PC-3 (cell line): ENCODE measurements around the gene BMP5. TPM values are rescaled to one million over a fixed set of nuclear protein-coding genes. Genes with fewer than 3 reads are reported as not detected.

Experiments used
- ATAC-seq: fragments of 200-7000 bp; cut with Tn5 transposase; 2 replicates; pipeline ENCODE4 v1.9.1; 2020; ENCODE audit warnings: mild to moderate bottlenecking, moderate library complexity
- BruUV-seq: library from RNA; stranded (reverse); fragments of 400-500 nt; replicated peaks from 2 replicates; lab custom pipeline; 2021; lab: Mats Ljungman, UMichigan
- CTCF ChIA-PET: fragments of 300-600 bp; sonication (Branson Sonifier 250); formaldehyde crosslinking; loops from one replicate; lab custom pipeline; 2022; ENCODE audit warnings: antibody characterized with exemption; lab: Charles Lee
- POLR2A ChIA-PET: fragments of 300-600 bp; sonication (Branson Sonifier 250); formaldehyde crosslinking; loops from one replicate; lab custom pipeline; 2022; ENCODE audit warnings: antibody characterized with exemption; ENCODE audit not compliant: unreplicated experiment; lab: Charles Lee
- DNase-seq: peaks from one replicate; pipeline ENCODE4 v3.0.0-alpha.2; 2015
- H2AFZ ChIP-seq: fragments of 300-600 bp; sonication (generic); 2 replicates; pipeline ENCODE4 v1.6.0; 2016; ENCODE audit warnings: antibody characterized with exemption, low read length
- H3F3A ChIP-seq: fragments of 300-600 bp; sonication (generic); one replicate; pipeline ENCODE4 v1.6.0; 2017; ENCODE audit warnings: antibody characterized with exemption, low read length, control low read depth, mild to moderate bottlenecking; ENCODE audit not compliant: unreplicated experiment
- H3K27ac ChIP-seq: fragments of 300-600 bp; sonication (generic); 2 replicates; pipeline ENCODE4 v1.5.1; 2016; ENCODE audit warnings: mild to moderate bottlenecking, low read length
- H3K27me3 ChIP-seq: fragments of 300-600 bp; sonication (generic); 2 replicates; pipeline ENCODE4 v1.6.1; 2016; ENCODE audit warnings: low read length, mixed read lengths
- H3K36me3 ChIP-seq: fragments of 300-600 bp; sonication (generic); 2 replicates; pipeline ENCODE4 v1.6.1; 2016; ENCODE audit warnings: low read depth, mixed run types, low read length, mixed read lengths
- H3K4me1 ChIP-seq: fragments of 300-600 bp; sonication (generic); 2 replicates; pipeline ENCODE4 v1.5.1; 2016; ENCODE audit warnings: low read length; ENCODE audit not compliant: insufficient read depth
- H3K4me2 ChIP-seq: fragments of 300-600 bp; sonication (generic); 2 replicates; pipeline ENCODE4 v1.6.0; 2016; ENCODE audit warnings: low read length
- H3K4me3 ChIP-seq: fragments of 300-600 bp; sonication (generic); 2 replicates; pipeline ENCODE4 v1.5.1; 2016; ENCODE audit warnings: mild to moderate bottlenecking, low read length, mixed read lengths
- H3K79me2 ChIP-seq: fragments of 300-600 bp; sonication (generic); 2 replicates; pipeline ENCODE4 v1.6.1; 2017; ENCODE audit warnings: low read length, mixed read lengths
- H3K9ac ChIP-seq: fragments of 300-600 bp; sonication (generic); 2 replicates; pipeline ENCODE4 v1.6.0; 2016; ENCODE audit warnings: mild to moderate bottlenecking, low read length
- H3K9me2 ChIP-seq: fragments of 300-600 bp; sonication (generic); replicated peaks from 2 replicates; pipeline ENCODE4 v1.6.1; 2016; ENCODE audit warnings: mixed run types, low read length, mixed read lengths
- H3K9me3 ChIP-seq: fragments of 300-600 bp; sonication (generic); 2 replicates; pipeline ENCODE4 v1.6.1; 2016; ENCODE audit warnings: low read length, mixed read lengths
- H4K20me1 ChIP-seq: fragments of 300-600 bp; sonication (generic); 2 replicates; pipeline ENCODE4 v1.6.1; 2016; ENCODE audit warnings: low read length, mixed read lengths
- EZH2 ChIP-seq: fragments of 300-600 bp; sonication (generic); IDR thresholded peaks from one replicate; pipeline ENCODE4 v1.6.1; 2017; ENCODE audit warnings: antibody characterized with exemption, mild to moderate bottlenecking, low read length; ENCODE audit not compliant: unreplicated experiment
- EZH2phosphoT487 ChIP-seq: fragments of 300-600 bp; sonication (generic); IDR thresholded peaks from 2 replicates; pipeline ENCODE4 v1.6.1; 2018; ENCODE audit warnings: mild to moderate bottlenecking, antibody characterized with exemption, low read length, borderline replicate concordance
- intact Hi-C: fragments of 100-400 bp; cut with micrococcal nuclease; formaldehyde crosslinking; loops from 2 replicates; pipeline ENCODE4 v1.9.0; 2023
- total RNA-seq: library from RNA; depleted of rRNA; stranded (reverse); fragments of >200 nt; gene quantifications from 2 replicates; pipeline ENCODE4 v1.2.3, GENCODE V29; 2014
- TF ChIP-seq, protein P1 (sequence below): fragments of 300-600 bp; sonication (generic); conservative IDR thresholded peaks from 2 replicates; pipeline ENCODE4 v1.5.1; 2017; ENCODE audit warnings: antibody characterized with exemption, low read depth, mild to moderate bottlenecking, low read length

BMP5 gene
- total RNA-seq, 1 experiment from 2014 or later = not detected

DNA sequence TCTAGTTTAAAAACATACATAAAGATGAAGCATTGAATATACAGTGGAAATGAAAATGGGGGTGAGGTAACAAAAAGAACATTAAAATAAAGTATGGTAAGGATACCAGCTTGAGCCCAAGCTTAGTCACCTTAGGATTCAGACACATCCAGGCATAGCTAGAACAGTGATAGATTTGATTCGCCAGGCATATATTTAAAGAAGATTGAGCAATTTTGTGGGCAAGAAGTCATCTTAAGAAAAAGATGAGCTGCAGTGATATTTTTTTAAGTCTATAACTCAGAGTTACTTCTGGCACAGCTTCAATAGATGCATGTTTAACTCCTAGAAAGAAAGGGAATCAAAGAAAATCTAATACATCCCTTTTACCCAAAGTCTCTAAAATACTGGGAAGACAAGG lies 97.9 kb downstream of the BMP5 start:
- Histone ChIP-seq H3K9me3 (no peaks in the 10 kb centered on the region), H2AFZ (no peak overlapping the region), H3K27me3 (no peaks in the 10 kb centered on the region), H4K20me1 (no peaks in the 10 kb centered on the region), H3K9me2 (no peaks in the 10 kb centered on the region), H3K9ac (no peak overlapping the region), H3K4me3 (no peak overlapping the region), H3K4me1 (peaks cover 9% of the 10 kb centered on the region), H3K4me2 (no peak overlapping the region), H3F3A (no peaks in the 10 kb centered on the region), H3K27ac (no peak overlapping the region), H3K79me2 (no peaks in the 10 kb centered on the region), H3K36me3 (no peaks in the 10 kb centered on the region)
- TF ChIP-seq EZH2phosphoT487 (no peak), EZH2 (no peak)
- TF ChIP-seq, protein P1, sequence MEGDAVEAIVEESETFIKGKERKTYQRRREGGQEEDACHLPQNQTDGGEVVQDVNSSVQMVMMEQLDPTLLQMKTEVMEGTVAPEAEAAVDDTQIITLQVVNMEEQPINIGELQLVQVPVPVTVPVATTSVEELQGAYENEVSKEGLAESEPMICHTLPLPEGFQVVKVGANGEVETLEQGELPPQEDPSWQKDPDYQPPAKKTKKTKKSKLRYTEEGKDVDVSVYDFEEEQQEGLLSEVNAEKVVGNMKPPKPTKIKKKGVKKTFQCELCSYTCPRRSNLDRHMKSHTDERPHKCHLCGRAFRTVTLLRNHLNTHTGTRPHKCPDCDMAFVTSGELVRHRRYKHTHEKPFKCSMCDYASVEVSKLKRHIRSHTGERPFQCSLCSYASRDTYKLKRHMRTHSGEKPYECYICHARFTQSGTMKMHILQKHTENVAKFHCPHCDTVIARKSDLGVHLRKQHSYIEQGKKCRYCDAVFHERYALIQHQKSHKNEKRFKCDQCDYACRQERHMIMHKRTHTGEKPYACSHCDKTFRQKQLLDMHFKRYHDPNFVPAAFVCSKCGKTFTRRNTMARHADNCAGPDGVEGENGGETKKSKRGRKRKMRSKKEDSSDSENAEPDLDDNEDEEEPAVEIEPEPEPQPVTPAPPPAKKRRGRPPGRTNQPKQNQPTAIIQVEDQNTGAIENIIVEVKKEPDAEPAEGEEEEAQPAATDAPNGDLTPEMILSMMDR = no peak
- no peak for ATAC-seq
- ChIA-PET POLR2A (no interaction called here), CTCF (no interaction called here)
- DNase-seq = peak; percentile 33
- no TSS peak for BruUV-seq
- intact Hi-C loops = no loop called here

DNA sequence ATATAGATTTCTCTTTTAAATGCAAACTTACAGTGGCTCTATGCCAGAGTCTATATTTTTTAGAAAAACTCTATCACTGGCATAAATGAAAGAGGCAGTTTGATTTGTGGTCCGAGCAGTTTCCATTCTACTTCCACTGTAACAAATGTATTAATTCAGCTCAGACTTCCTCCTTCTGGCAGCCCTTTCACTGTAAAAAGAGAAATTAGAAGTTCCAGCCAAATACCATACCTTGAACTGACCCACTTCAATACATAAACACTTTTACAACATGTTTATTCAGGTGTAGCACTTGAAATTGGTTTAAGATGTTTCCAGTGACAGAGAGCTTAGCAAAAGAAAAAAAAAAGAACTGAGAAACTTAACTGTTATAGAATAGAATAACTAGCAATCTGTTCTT lies 99.3 kb downstream of the BMP5 start:
- Histone ChIP-seq H3K9ac (no peak overlapping the region), H3K9me3 (no peaks in the 10 kb centered on the region), H3K27me3 (no peaks in the 10 kb centered on the region), H3F3A (no peaks in the 10 kb centered on the region), H3K4me1 (peaks cover 13% of the 10 kb centered on the region), H3K79me2 (no peaks in the 10 kb centered on the region), H3K27ac (no peak overlapping the region), H2AFZ (no peak overlapping the region), H3K4me2 (no peak overlapping the region), H3K36me3 (no peaks in the 10 kb centered on the region), H4K20me1 (no peaks in the 10 kb centered on the region), H3K4me3 (no peak overlapping the region), H3K9me2 (no peaks in the 10 kb centered on the region)
- TF ChIP-seq, protein P1 = no peak
- ChIA-PET POLR2A (no interaction called here), CTCF (interaction anchor here (0.6 kb wide), 1 partner anchor 110 kb away, joined by 3 read pairs; no protein-coding TSS in a partner anchor)
- BruUV-seq = no TSS peak
- peak; percentile 77 for ATAC-seq
- no peak for DNase-seq
- intact Hi-C loops = no loop called here

DNA sequence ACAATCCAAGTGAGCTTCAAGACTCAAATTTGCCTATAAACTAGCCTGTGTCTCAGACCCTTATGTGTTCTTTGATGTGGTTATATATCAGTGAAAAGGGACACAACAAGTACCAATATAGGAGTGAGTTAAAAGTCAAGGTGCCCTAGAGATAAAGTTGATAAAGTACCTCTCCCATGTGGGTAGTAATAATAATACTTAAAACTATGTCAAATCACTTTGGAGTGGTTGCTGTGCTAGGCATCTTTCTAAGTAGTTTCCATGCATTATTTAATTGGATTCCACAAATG lies 100.4 kb downstream of the BMP5 start:
- POLR2A ChIA-PET = no interaction called here
- H3K9me3 ChIP-seq = no peaks in the 10 kb centered on the region

More for the DNA sequence above, 100.4 kb downstream of the BMP5 start:
- H3K4me1 ChIP-seq = peaks cover 13% of the 10 kb centered on the region
- H3K4me2 ChIP-seq = no peak overlapping the region
- CTCF ChIA-PET = no interaction called here
- no peak overlapping the region for H2AFZ ChIP-seq
- no peaks in the 10 kb centered on the region for H3F3A ChIP-seq
- H3K27ac ChIP-seq = no peak overlapping the region
- TF ChIP-seq EZH2 = no peak
- TF ChIP-seq, protein P1 = no peak
- no peak for TF ChIP-seq EZH2phosphoT487
- ATAC-seq (no peak), DNase-seq (no peak)
- no peaks in the 10 kb centered on the region for H3K9me2 ChIP-seq
- H3K9ac ChIP-seq = no peak overlapping the region
- no peaks in the 10 kb centered on the region for H3K79me2 ChIP-seq
- no peaks in the 10 kb centered on the region for H4K20me1 ChIP-seq
- intact Hi-C loops = no loop called here
- H3K36me3 ChIP-seq = no peaks in the 10 kb centered on the region
- H3K27me3 ChIP-seq = no peaks in the 10 kb centered on the region
- BruUV-seq = no TSS peak
- no peak overlapping the region for H3K4me3 ChIP-seq
